ENCODE data around the gene FAM83D.

DNA sequence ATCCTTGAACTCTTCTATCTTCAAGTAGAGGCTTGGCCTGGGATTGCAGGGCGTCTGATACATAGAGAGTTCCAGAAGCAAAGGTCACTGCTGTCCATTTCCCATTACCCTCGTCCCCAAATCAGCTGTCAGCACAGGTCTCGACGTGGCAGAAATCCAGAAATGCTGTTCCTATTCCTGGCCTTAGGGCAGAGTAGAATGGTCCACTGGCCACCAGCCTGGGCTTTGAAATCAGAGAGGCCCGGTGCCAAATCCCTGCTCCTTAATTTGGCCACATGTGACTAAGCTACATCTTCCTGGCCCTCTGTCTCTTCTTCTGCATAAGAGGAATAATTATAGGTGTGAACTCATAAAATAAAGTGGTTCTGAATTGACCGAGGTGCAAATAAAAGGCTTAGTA, 40.9 kb upstream of the FAM83D start:
- TF ChIP-seq, protein P1, sequence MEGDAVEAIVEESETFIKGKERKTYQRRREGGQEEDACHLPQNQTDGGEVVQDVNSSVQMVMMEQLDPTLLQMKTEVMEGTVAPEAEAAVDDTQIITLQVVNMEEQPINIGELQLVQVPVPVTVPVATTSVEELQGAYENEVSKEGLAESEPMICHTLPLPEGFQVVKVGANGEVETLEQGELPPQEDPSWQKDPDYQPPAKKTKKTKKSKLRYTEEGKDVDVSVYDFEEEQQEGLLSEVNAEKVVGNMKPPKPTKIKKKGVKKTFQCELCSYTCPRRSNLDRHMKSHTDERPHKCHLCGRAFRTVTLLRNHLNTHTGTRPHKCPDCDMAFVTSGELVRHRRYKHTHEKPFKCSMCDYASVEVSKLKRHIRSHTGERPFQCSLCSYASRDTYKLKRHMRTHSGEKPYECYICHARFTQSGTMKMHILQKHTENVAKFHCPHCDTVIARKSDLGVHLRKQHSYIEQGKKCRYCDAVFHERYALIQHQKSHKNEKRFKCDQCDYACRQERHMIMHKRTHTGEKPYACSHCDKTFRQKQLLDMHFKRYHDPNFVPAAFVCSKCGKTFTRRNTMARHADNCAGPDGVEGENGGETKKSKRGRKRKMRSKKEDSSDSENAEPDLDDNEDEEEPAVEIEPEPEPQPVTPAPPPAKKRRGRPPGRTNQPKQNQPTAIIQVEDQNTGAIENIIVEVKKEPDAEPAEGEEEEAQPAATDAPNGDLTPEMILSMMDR (IDR thresholded peaks at IDR 0.05), result no peak
- TF ChIP-seq EZH2 (IDR thresholded peaks at IDR 0.05), result no peak
- no peak for TF ChIP-seq EZH2phosphoT487 (IDR thresholded peaks at IDR 0.05)

All from neural progenitor cell (in vitro differentiated cells).